ENCODE measurements around the gene SCN2A.

GRCh38 chr2:165408186-165408585 is 169.0 kb downstream of the SCN2A start:
- TF ChIP-seq CTCF (conservative IDR thresholded peaks at IDR 0.05; ENCODE audit: low read depth, low read length) (no peak), POLR2A (IDR thresholded peaks at IDR 0.05; ENCODE audit: low read depth, low read length) (no peak)
